HEK293 (cell line): ENCODE data around the gene SECISBP2L.

Experiments used
- CTCF ChIA-PET: fragments of 350-600 bp; formaldehyde crosslinking; extraction: SDS; loops from one replicate; lab custom pipeline; 2021; ENCODE audit warnings: antibody characterized with exemption; lab: Yijun Ruan, JAX
- POLR2A ChIA-PET: fragments of 300-600 bp; formaldehyde crosslinking; extraction: SDS; loops from one replicate; lab custom pipeline; 2020; ENCODE audit warnings: antibody characterized with exemption, inconsistent platforms; lab: Yijun Ruan, JAX
- H3K27ac ChIP-seq: fragments of 200-500 bp; sonication (Bioruptor generic); 2 replicates; pipeline ENCODE4 v1.5.1; 2014; ENCODE audit warnings: low read depth, low read length, control low read depth, inconsistent platforms; ENCODE audit errors: extremely low read depth
- H3K36me3 ChIP-seq, 2 experiments: fragments of 200-500 bp in 1 of 2; sonication (Bioruptor generic) in 1 of 2; 1 replicate in 1 of 2; 2 replicates in 1 of 2; pipeline ENCODE4 v1.5.1; 2014 to 2017; ENCODE audit warnings: inconsistent platforms in 2 of 2, low read length in 2 of 2; ENCODE audit not compliant: control insufficient read depth in 2 of 2, insufficient read depth in 1 of 2
- H3K4me1 ChIP-seq: fragments of 200-500 bp; sonication (Bioruptor generic); 2 replicates; pipeline ENCODE4 v1.5.1; 2014; ENCODE audit warnings: mild to moderate bottlenecking, low read length, inconsistent platforms; ENCODE audit not compliant: control insufficient read depth, insufficient read depth
- H3K4me3 ChIP-seq: 2 replicates; pipeline ENCODE4 v1.5.1; 2011; ENCODE audit warnings: low read depth, mild to moderate bottlenecking, control low read depth, low read length, moderate library complexity
- H3K9me3 ChIP-seq: fragments of 200-500 bp; sonication (Bioruptor generic); 2 replicates; pipeline ENCODE4 v1.5.1; 2014; ENCODE audit warnings: low read depth, low read length, inconsistent platforms; ENCODE audit not compliant: control insufficient read depth, insufficient read depth
- GFI1B ChIP-seq: fragments of 450-650 bp; formaldehyde crosslinking; IDR thresholded peaks from 2 replicates; pipeline ENCODE4 v1.5.1; 2016; ENCODE audit warnings: missing biosample characterization, missing genetic modification characterization
- TCF7L2 ChIP-seq: IDR thresholded peaks from 2 replicates; pipeline ENCODE4 v1.6.1; 2011; ENCODE audit warnings: low read depth, mild to moderate bottlenecking, inconsistent platforms, low read length, moderate library complexity, borderline replicate concordance
- ZFP69B ChIP-seq: fragments of 450-650 bp; formaldehyde crosslinking; IDR thresholded peaks from 2 replicates; pipeline ENCODE4 v1.5.1; 2016; ENCODE audit warnings: missing biosample characterization, missing genetic modification characterization
- ZNF146 ChIP-seq: fragments of 450-650 bp; formaldehyde crosslinking; IDR thresholded peaks from 2 replicates; pipeline ENCODE4 v1.5.1; 2016; ENCODE audit warnings: missing biosample characterization, missing genetic modification characterization
- ZNF169 ChIP-seq: fragments of 450-650 bp; formaldehyde crosslinking; IDR thresholded peaks from 2 replicates; pipeline ENCODE4 v1.5.1; 2016; ENCODE audit warnings: missing biosample characterization, missing genetic modification characterization
- ZNF214 ChIP-seq: fragments of 450-650 bp; formaldehyde crosslinking; IDR thresholded peaks from 2 replicates; pipeline ENCODE4 v1.5.1; 2017; ENCODE audit warnings: missing biosample characterization, mild to moderate bottlenecking, missing genetic modification characterization, borderline replicate concordance
- ZNF239 ChIP-seq: fragments of 450-650 bp; formaldehyde crosslinking; IDR thresholded peaks from 2 replicates; pipeline ENCODE4 v1.5.1; 2016; ENCODE audit warnings: missing biosample characterization, missing genetic modification characterization
- ZNF24 ChIP-seq: fragments of 450-650 bp; formaldehyde crosslinking; IDR thresholded peaks from 2 replicates; pipeline ENCODE4 v1.5.1; 2016; ENCODE audit warnings: missing biosample characterization, missing genetic modification characterization
- ZNF26 ChIP-seq: fragments of 450-650 bp; formaldehyde crosslinking; IDR thresholded peaks from 2 replicates; pipeline ENCODE4 v1.5.1; 2016; ENCODE audit warnings: missing biosample characterization, missing genetic modification characterization
- ZNF292 ChIP-seq: fragments of 450-650 bp; formaldehyde crosslinking; IDR thresholded peaks from 2 replicates; pipeline ENCODE4 v1.5.1; 2016; ENCODE audit warnings: low read depth, missing biosample characterization, missing genetic modification characterization, borderline replicate concordance
- ZNF449 ChIP-seq: fragments of 450-650 bp; formaldehyde crosslinking; IDR thresholded peaks from 2 replicates; pipeline ENCODE4 v1.5.1; 2017; ENCODE audit warnings: missing biosample characterization, mild to moderate bottlenecking, missing genetic modification characterization, moderate library complexity
- ZNF521 ChIP-seq: fragments of 450-650 bp; formaldehyde crosslinking; IDR thresholded peaks from 2 replicates; pipeline ENCODE4 v1.5.1; 2017; ENCODE audit warnings: missing biosample characterization, mild to moderate bottlenecking, missing genetic modification characterization
- ZNF529 ChIP-seq: fragments of 450-650 bp; formaldehyde crosslinking; IDR thresholded peaks from 2 replicates; pipeline ENCODE4 v1.5.1; 2017; ENCODE audit warnings: missing genetic modification characterization, missing biosample characterization; ENCODE audit not compliant: insufficient replicate concordance
- ZNF544 ChIP-seq: fragments of 450-650 bp; formaldehyde crosslinking; IDR thresholded peaks from 2 replicates; pipeline ENCODE4 v1.5.0; 2017; ENCODE audit warnings: missing biosample characterization, missing genetic modification characterization
- ZNF654 ChIP-seq: fragments of 450-650 bp; formaldehyde crosslinking; IDR thresholded peaks from 2 replicates; pipeline ENCODE4 v1.5.1; 2016; ENCODE audit warnings: low read depth, missing biosample characterization, missing genetic modification characterization
- ZNF658 ChIP-seq: fragments of 450-650 bp; formaldehyde crosslinking; IDR thresholded peaks from 2 replicates; pipeline ENCODE4; 2016; ENCODE audit warnings: missing biosample characterization, missing genetic modification characterization
- ZNF785 ChIP-seq: fragments of 450-650 bp; formaldehyde crosslinking; IDR thresholded peaks from 2 replicates; pipeline ENCODE4 v1.5.1; 2016; ENCODE audit warnings: missing biosample characterization, missing genetic modification characterization
- ZNF792 ChIP-seq: fragments of 450-650 bp; formaldehyde crosslinking; IDR thresholded peaks from 2 replicates; pipeline ENCODE4 v1.5.1; 2016; ENCODE audit warnings: missing biosample characterization, missing genetic modification characterization
- TF ChIP-seq, protein P1 (sequence below): fragments of 450-650 bp; formaldehyde crosslinking; IDR thresholded peaks from 2 replicates; pipeline ENCODE4 v1.5.1; 2016; ENCODE audit warnings: missing biosample characterization, missing genetic modification characterization
- TF ChIP-seq, protein P2 (sequence below): fragments of 450-650 bp; formaldehyde crosslinking; IDR thresholded peaks from 2 replicates; pipeline ENCODE4 v1.5.1; 2016; ENCODE audit warnings: missing biosample characterization, missing genetic modification characterization
- TF ChIP-seq, protein P3 (sequence below): fragments of 450-650 bp; IDR thresholded peaks from 2 replicates; pipeline ENCODE4 v1.5.1; 2018; ENCODE audit warnings: missing biosample characterization, missing genetic modification characterization
- TF ChIP-seq, protein P4 (sequence below): fragments of 450-650 bp; formaldehyde crosslinking; IDR thresholded peaks from 2 replicates; pipeline ENCODE4 v1.5.1; 2016; ENCODE audit warnings: missing biosample characterization, missing genetic modification characterization, low read depth

Gene SECISBP2L, protein sequence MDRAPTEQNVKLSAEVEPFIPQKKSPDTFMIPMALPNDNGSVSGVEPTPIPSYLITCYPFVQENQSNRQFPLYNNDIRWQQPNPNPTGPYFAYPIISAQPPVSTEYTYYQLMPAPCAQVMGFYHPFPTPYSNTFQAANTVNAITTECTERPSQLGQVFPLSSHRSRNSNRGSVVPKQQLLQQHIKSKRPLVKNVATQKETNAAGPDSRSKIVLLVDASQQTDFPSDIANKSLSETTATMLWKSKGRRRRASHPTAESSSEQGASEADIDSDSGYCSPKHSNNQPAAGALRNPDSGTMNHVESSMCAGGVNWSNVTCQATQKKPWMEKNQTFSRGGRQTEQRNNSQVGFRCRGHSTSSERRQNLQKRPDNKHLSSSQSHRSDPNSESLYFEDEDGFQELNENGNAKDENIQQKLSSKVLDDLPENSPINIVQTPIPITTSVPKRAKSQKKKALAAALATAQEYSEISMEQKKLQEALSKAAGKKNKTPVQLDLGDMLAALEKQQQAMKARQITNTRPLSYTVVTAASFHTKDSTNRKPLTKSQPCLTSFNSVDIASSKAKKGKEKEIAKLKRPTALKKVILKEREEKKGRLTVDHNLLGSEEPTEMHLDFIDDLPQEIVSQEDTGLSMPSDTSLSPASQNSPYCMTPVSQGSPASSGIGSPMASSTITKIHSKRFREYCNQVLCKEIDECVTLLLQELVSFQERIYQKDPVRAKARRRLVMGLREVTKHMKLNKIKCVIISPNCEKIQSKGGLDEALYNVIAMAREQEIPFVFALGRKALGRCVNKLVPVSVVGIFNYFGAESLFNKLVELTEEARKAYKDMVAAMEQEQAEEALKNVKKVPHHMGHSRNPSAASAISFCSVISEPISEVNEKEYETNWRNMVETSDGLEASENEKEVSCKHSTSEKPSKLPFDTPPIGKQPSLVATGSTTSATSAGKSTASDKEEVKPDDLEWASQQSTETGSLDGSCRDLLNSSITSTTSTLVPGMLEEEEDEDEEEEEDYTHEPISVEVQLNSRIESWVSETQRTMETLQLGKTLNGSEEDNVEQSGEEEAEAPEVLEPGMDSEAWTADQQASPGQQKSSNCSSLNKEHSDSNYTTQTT

GRCh38 chr15:49046220-49047102 is at the start of gene SECISBP2L:
Gene SECISBP2L, minus strand, starts transcription at chr15:49046446. Its CDS starts 147 bp downstream, at chr15:49046299.
- Histone ChIP-seq H3K4me1 (peaks cover 6% of the 10 kb centered on the region; the same call in 1 of the 2 replicates), H3K9me3 (no peaks in the 10 kb centered on the region), H3K27ac (peak within 1 kb of the TSS; percentile 51; the same call in 1 of the 2 replicates), H3K36me3 (no peaks in the 10 kb centered on the region), H3K4me3 (peak within 1 kb of the TSS; percentile 95)
- CTCF ChIA-PET = interaction anchor here (0.6 to 1.5 kb wide), 5 partner anchors 9 to 181 kb away, joined by 3 to 5 read pairs (median 3); no protein-coding TSS in a partner anchor
- POLR2A ChIA-PET = interaction anchor here (0.6 to 1.0 kb wide), 4 partner anchors 71 to 1322 kb away, joined by 3 to 5 read pairs (median 4); partner anchors contain the start of genes COPS2 and EID1
- TF ChIP-seq ZNF544 (tag by site-specific recombination) (no peak), ZNF24 (tag by site-specific recombination) (peak; percentile 79), GFI1B (tag by site-specific recombination) (no peak), ZNF792 (0 out of 2 replicates have a peak, but pooled peaks have one; percentile 56), ZFP69B (tag by site-specific recombination) (peak; percentile 73), ZNF658 (no peak), ZNF529 (no peak), ZNF146 (tag by site-specific recombination) (peak; percentile 51; the same call in 1 of the 2 replicates), ZNF239 (tag by site-specific recombination) (no peak; the same call in 1 of the 2 replicates), ZNF214 (tag by site-specific recombination) (no peak), ZNF26 (no peak), ZNF449 (tag by site-specific recombination) (peak; percentile 79), TCF7L2 (no peak), ZNF654 (no peak), ZNF169 (tag by site-specific recombination) (no peak), ZNF292 (tag by site-specific recombination) (no peak), ZNF521 (tag by site-specific recombination) (no peak), ZNF785 (tag by site-specific recombination) (peak; percentile 78; the same call in 1 of the 2 replicates)
- TF ChIP-seq, protein P1, sequence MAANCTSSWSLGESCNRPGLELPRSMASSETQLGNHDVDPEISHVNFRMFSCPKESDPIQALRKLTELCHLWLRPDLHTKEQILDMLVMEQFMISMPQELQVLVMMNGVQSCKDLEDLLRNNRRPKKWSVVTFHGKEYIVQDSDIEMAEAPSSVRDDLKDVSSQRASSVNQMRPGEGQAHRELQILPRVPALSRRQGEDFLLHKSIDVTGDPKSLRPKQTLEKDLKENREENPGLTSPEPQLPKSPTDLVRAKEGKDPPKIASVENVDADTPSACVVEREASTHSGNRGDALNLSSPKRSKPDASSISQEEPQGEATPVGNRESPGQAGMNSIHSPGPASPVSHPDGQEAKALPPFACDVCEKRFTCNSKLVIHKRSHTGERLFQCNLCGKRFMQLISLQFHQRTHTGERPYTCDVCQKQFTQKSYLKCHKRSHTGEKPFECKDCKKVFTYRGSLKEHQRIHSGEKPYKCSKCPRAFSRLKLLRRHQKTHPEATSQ (tag by site-specific recombination) = peak; percentile 100
- TF ChIP-seq, protein P2, sequence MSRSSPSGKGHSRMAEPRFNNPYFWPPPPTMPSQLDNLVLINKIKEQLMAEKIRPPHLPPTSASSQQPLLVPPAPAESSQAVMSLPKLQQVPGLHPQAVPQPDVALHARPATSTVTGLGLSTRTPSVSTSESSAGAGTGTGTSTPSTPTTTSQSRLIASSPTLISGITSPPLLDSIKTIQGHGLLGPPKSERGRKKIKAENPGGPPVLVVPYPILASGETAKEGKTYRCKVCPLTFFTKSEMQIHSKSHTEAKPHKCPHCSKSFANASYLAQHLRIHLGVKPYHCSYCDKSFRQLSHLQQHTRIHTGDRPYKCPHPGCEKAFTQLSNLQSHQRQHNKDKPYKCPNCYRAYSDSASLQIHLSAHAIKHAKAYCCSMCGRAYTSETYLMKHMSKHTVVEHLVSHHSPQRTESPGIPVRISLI (tag by site-specific recombination) = no peak
- TF ChIP-seq, protein P3, sequence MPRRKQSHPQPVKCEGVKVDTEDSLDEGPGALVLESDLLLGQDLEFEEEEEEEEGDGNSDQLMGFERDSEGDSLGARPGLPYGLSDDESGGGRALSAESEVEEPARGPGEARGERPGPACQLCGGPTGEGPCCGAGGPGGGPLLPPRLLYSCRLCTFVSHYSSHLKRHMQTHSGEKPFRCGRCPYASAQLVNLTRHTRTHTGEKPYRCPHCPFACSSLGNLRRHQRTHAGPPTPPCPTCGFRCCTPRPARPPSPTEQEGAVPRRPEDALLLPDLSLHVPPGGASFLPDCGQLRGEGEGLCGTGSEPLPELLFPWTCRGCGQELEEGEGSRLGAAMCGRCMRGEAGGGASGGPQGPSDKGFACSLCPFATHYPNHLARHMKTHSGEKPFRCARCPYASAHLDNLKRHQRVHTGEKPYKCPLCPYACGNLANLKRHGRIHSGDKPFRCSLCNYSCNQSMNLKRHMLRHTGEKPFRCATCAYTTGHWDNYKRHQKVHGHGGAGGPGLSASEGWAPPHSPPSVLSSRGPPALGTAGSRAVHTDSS (tag by site-specific recombination) = no peak
- TF ChIP-seq, protein P4, sequence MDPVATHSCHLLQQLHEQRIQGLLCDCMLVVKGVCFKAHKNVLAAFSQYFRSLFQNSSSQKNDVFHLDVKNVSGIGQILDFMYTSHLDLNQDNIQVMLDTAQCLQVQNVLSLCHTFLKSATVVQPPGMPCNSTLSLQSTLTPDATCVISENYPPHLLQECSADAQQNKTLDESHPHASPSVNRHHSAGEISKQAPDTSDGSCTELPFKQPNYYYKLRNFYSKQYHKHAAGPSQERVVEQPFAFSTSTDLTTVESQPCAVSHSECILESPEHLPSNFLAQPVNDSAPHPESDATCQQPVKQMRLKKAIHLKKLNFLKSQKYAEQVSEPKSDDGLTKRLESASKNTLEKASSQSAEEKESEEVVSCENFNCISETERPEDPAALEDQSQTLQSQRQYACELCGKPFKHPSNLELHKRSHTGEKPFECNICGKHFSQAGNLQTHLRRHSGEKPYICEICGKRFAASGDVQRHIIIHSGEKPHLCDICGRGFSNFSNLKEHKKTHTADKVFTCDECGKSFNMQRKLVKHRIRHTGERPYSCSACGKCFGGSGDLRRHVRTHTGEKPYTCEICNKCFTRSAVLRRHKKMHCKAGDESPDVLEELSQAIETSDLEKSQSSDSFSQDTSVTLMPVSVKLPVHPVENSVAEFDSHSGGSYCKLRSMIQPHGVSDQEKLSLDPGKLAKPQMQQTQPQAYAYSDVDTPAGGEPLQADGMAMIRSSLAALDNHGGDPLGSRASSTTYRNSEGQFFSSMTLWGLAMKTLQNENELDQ (tag by site-specific recombination) = no peak
